SKM-1 treated with dmso at 0.1 percent for 144 hours (cell line): ENCODE measurements around the gene UNC13C.

Source experiments
- DNase-seq: peaks from one replicate; lab custom pipeline; 2025; ENCODE audit not compliant: unreplicated experiment; lab: John Stamatoyannopoulos, UW

The UNC13C gene

GRCh38 chr15:54619180-54619579 lies 640.9 kb downstream of the UNC13C start:
- DNase-seq = no peak

GRCh38 chr15:54620916-54621315 lies 642.7 kb downstream of the UNC13C start:
- no peak for DNase-seq

GRCh38 chr15:54636147-54636546 lies 657.9 kb downstream of the UNC13C start:
- DNase-seq = no peak

GRCh38 chr15:54638666-54639065 lies 660.4 kb downstream of the UNC13C start:
- no peak for DNase-seq

GRCh38 chr15:54640873-54641272 lies 662.6 kb downstream of the UNC13C start:
- no peak for DNase-seq

- DNase-seq = no peak
Measured at GRCh38 chr15:54644796-54645195, 666.6 kb downstream of the UNC13C start.

GRCh38 chr15:54659646-54660045 lies 681.4 kb downstream of the UNC13C start:
- DNase-seq = no peak

- DNase-seq = no peak
Measured at GRCh38 chr15:54660356-54660755, 682.1 kb downstream of the UNC13C start.

- no peak for DNase-seq
Measured at GRCh38 chr15:54675241-54675640, 697.0 kb downstream of the UNC13C start.

- DNase-seq = peak; percentile 78
Measured at GRCh38 chr15:54681584-54681983, 703.3 kb downstream of the UNC13C start.
